HT1080 (cell line): ENCODE results near the gene MBD4. TPM values are rescaled to one million over a fixed set of nuclear protein-coding genes. Genes with fewer than 3 reads are reported as not detected.
"Not testable (repeated sequence)": the region's sequence is repeated elsewhere in the genome, so short reads cannot be mapped to it uniquely, and the experiment has no call there.

Experiments used
- DNase-seq: peaks from one replicate; pipeline ENCODE4 v3.0.0-alpha.2; 2015; ENCODE audit warnings: low read depth
- polyA plus RNA-seq, 2 experiments: library from polyadenylated mRNA; depleted of rRNA; stranded (reverse); fragments of >200 nt; gene quantifications; 2 replicates each; pipeline ENCODE4 v1.2.3, GENCODE V29; 2015
- total RNA-seq: library from RNA; depleted of rRNA; stranded (reverse); fragments of >200 nt; shearing (Covaris generic); gene quantifications from 2 replicates; pipeline ENCODE4 v1.2.3, GENCODE V29; 2014; rRNA removed

The MBD4 gene
- total RNA-seq: 26.0 and 35.7 TPM in 2 replicates
- polyA plus RNA-seq (2015; cell fraction: cytosol; rRNA removed): 20.8 and 25.3 TPM in 2 replicates
- polyA plus RNA-seq (2015; cell fraction: nucleus; rRNA removed): 47.6 and 51.1 TPM in 2 replicates

DNA sequence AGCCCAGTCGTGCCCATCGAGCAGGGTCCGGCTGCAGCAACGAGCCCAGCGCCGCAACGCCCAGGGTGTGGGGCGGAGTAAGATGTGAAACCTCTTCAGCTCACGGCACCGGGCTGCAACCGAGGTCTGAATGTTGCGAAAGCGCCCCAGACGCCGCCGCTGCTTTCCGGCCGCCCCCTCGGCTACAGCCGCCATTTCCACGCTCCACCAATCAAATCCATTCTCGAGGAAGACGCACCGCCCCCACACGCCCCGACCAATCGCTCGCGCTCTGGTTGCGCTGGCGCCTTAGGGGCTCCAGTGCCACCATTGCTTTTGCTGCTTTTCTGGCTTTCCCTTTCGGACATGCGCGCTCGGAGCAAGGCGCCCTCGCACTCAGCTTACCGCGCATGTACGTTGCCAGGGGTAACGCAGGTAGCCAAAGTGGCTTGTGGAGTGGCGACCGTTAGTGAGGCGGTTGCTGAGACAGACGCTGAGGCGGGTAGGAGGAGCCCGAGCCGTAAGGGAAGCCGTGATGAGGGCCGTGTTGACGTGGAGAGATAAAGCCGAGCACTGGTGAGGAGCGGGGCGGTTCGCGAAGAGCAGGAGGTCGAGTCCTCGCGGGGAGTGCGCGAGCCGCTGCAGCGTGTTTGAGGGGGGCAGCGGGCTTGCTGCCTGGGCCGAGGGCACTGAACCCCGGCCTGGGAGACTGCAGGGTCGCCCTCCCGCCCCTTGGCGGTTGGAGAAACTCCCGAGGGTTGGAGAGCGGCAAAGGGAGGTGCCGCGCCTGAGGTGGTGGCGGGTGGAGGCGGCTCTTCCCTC, at the start of gene MBD4, which contains the start of gene IFT122:
TSS of gene MBD4 (minus strand) at position 132 of the 801 bp plus-strand sequence. CDS start at position 17, 115 bp downstream.
TSS of gene IFT122 (plus strand) at position 408 of the 801 bp plus-strand sequence. CDS start at position 515, 107 bp downstream.
- DNase-seq: peak; percentile 100

DNA sequence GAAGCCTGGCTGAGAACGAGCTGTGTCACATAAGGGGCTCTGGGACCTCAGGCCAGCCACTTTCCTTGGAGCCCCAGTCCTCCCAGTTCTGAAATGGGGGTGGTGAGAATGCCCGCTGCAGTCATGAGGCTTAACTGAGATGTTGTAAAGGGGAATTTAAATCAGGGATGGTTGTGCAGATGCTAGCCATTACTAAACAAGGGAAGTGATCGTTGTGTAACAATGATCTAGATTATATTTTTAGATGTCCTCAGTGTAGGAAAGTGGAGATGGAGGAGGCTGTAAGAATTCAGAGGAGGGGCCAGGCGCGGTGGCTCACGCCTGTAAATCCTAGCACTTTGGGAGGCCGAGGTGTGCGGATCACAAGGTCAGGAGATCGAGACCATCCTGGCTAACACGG, 49.5 kb upstream of the MBD4 start:
- DNase-seq: not testable (repeated sequence)

DNA sequence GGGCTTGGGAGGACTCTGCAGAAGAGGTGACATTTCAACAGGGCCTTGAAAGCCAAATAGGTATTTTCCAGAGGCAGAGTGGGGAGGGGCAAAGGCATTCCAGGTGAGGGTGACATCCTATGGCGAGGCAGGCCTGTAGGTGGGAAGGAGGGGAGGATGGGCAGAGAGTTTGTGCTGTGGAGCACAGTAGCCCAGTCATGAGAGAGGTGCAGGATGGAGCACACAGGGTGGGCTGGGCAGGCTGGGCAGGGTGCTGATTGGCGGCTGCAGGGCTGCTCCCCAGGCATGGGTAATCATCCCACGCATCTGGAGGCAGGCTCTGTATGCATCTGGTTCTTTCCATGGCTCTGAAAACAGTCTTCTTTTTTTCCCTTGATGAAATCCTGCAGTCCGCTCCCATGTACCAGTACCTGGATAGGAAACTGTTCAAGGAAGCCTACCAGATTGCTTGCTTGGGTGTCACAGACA, 48.2 kb upstream of the MBD4 start:
- not testable (repeated sequence) for DNase-seq

DNA sequence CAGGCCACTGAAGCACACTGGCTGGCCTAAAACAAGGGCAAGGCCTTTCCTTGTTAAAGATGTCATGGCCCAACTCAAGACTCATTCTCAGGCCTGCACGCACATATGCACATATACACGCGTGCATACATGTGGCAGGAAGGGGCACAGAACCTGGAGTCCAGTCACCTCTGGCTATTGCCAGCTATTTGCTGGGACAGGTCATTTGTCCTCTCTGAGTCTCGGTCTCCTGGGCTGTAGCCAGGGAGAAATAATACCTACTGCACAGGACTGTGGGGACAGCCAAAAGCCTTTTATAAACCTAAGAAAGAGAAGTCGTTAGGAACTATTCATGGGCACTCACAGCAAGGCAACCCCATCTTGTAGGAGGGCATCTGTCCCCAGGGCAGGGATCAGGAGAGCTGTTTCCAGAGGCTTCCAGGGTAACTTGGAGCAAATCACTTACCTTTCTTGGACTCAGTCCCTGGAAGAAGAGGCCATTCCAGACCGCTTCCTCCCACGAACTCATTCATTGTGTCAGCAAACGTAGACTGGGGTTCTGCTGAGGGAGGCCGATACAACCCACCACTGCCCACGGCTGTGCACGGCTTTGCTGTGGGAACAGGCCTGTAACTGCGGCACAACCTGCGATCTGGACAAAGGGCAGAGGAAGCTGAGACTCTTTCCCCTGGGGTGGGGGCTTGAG, 47.6 kb upstream of the MBD4 start:
- no peak for DNase-seq

DNA sequence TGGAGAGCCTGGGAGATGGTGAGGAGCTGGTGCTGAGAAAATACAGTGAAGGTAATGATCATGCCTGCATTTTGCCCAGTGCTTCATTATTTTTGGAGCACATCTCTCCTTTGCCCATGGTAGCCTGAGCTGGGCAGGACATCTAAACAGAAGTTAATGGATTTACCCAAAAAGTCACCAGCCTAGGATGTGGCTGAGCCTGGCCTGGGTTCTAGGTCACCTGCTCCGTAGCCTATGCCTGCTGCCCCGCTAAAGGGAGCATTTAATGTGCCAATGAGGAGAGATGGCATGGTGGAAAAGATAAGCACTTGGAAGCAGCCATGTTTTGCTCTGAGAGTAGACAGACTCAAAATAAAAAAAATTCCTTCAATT, 46.9 kb upstream of the MBD4 start:
- no peak for DNase-seq

DNA sequence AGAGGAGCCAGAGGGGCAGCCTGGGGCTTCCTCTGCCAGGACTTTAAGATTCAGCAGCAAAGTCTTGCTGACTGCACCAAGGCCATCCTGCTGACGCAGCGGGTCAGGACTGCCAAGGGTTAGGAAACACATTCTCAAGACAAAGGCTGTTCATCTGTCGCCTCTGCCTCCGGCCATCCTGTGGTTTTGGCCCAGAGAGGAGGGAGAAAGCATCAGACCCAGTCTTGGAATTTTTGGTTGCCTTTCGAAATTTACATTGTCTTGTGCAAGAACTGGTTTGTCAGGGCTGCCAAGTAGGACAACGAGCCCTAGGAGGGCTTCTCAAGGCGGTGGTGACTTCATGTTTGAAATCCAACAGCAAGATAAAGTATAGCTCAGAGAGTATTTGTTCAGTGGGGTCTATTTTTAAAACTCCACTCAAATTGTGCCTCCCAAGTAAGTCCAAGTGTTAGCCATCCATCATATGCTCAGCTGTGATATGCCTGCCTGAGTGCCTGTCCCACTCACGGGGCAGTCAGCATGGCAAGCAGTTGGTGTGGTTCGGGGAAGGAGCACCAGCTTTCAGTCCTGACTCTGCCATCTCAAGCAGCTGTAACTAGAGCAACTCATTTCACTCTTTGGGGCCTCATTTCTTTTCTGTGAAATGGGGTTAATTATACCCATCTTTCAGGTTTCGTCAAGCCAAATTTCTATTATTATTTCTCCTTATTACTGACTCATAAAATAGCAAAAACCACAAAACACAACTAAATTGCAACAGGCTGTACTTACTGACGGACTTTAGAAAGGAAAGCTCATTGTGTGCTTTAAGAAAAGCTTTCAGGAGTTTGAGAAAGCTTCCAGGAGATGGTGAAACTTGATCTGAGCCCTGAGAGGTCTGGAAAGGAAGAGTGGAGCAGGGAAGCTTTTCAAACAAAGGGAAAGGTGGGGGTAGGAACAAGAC, 46.2 kb upstream of the MBD4 start:
- DNase-seq: peak; percentile 75

DNA sequence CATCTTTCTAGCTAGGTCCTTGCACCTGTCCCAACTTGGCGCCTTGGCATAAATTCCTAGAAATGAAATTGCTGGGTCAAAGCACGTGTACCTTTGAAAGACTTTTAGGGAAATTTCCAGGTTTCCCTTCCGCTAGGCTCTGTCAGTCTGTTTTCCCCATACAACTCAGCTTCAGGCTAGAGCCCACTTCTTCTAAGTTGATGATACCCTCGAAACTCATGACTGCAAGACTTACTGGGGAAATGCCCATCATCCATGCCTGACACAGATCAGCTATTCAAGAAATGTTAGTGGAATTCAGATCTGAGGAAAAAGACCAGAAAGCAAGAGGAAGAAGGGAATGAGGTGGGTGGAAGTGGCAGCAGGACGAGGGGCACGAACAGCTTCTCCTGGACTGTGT, 45.4 kb upstream of the MBD4 start:
- DNase-seq: not testable (repeated sequence)

DNA sequence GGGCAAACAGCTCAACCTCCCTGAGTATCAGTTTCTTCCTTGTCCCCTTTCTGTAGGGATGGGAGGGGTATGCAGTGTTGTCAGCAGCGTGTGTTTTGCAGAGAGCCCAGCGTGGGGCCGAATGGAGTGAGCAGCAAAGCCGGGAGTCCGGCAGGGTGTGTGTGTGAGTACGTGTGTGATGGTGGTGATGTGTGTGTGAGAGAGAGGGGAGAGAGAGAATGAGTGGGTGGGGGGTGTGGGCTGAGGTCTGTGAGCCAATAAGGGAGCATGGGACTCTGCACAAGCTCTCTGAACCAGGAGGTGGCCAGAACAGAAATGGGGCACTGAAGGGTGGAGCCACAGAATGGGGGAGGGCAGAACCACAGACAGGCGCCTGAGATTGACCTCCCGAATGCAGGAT, 44.1 kb upstream of the MBD4 start:
- no peak for DNase-seq

DNA sequence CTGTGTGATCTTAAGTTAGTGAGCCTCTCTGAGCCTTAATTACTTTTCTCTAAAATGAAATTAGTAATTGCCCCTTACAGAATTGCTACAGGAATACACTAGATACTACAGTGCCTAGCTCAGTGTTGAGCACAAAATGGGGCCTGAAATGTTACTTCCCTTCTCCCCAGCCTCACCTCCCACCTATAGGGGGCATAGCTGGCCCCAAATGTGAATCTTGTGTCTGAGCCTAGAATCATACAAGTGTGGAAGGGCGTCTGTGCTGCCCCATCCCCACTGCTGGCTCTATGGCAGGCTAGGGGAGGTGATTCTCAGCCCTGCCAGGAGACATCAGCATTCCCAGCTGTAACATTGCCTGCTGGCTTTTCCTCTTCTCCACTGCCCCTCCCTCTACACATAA, 43.0 kb upstream of the MBD4 start:
- DNase-seq: no peak

DNA sequence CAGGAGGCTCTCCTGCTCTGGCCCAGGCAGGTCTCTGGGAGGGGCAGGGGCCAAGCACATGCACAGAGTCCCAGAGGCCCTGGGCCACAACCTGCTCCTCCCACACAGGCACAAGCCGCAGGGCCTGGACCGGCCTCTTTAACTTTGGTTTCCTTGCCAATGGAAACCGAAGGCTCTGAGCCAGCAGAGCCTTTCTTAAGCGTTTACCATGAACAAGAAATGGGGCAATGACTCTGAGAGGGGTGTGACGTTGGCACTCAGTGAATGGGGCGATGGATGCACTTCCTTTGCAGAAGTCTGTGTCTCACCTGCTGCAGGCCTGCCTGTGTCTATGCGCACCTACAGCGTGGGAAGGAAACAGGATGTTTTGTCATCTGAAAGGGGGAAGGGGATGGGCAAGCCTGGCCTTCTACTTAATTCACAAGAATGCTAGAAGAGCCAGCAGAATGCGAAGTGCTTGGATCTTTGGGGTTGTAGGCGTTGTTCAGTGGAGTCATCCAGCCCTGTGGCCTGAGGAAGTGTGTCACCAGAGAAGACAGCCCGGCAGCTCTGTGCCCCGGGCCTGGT, 42.1 kb upstream of the MBD4 start:
- peak; percentile 23 for DNase-seq

DNA sequence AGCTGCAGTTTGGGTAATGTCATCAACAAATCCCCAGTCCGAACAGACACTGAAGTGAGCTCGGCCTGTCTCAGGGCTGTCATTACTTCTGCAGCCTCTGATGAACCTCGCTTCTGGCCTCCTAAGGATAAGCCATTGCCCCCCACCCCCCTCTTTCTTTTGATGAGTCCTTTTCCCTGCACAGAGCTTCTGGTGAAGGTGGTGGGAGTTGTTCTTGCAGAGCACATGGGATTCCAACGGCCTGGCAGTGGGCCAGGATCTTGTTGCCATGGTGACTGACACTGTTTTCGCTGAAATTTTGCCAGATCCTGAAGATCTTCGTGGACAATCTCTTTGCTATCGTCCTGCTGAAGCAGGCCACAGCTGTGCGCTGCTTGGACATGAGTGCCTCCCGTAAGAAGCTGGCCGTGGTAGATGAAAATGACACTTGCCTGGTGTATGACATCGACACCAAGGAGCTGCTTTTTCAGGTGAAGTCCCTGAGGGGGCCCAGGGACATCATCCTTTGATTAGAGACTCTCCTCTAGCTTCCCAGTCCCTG, 41.5 kb upstream of the MBD4 start:
- DNase-seq: not testable (repeated sequence)

DNA sequence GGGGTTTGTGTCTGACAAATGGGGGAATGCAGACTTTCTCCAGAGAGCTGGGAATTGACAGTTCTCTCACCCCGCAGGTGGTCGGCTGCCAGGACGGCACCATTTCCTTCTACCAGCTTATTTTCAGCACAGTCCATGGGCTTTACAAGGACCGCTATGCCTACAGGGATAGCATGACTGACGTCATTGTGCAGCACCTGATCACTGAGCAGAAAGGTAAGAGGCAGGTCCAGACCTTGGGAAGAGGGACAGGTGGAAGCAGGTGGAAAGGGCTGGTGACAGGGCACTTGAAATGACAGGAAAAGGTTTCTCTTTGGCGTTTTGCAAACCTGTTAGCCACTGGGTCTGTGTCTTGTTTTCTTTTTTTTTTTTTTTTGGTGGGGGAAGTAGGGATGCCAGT, 36.8 kb upstream of the MBD4 start:
- DNase-seq: no peak

DNA sequence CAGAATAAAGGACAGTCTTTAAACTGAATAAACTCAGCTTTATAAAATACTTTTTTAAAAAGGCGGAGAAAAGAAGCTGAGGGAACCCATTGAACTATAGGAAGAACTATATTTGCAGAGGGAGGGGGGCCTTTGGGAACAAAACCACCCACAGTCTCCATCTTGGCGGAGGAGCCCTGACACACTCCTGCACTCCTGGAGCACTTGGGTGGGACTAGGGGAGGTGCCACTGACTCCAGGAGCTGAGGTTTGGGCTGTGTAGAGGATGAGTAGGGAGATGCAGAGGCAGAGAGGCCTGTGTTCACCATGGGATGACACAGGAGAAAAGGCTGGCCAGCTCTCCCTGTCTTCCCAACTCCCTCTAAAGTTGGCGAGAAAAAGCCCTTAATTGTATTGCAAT, 36.1 kb upstream of the MBD4 start:
- DNase-seq: no peak

DNA sequence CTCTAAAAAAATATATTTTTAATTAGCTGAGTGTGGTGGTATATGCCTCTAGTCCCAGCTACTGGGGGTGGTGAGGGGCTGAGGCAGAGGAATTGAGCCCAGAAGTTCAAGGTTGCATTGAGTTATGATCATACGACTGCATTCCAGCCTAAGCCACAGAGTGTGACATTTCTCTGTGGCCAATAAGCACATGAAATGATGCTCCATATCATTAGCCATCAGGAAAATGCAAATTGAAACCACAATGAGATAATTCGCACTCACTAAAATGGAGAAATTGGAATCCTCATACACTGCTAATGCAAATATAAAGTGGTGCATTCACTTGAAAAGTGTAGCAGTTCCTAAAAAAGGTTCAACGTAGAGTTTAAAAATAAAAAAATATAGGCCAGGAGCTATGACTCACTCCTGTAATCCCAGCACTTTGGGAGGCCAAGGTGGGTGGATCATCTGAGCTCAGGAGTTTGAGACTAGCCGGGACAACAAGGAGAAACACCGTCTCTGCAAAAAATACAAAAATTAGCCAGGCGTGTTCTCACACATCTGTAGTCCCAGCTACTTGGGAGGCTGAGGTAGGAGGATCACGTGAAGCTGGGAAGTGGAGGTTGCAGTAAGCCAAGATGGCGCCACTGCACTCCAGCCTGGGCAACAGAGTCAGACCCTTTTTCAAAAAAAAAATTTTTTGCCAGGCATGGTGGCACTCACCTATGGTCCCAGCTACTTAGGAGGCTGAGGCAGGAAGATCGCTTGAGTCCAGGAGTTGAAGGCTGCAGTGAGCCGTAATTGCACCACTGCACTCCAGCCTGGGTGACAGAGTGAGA, 35.4 kb upstream of the MBD4 start:
- no peak for DNase-seq

DNA sequence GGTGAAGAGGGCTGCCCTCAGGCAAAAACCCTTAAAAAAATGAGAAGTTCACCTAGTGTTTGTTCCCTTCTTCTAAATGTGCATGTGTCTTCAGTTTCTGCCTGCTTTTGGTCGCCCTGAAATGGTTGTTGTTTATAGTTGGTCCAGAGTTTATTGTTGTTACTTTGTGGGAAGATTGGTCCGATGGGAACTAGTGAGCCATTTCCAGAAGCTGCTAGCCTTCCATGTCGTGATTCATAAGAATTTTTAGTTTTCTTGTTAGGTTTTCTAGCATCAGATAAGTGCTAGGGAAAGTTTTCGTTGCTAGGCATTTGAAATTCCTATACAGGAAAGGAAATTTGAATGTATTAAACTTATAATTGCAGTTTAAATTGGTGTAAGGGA, 34.0 kb upstream of the MBD4 start:
- DNase-seq: no peak

DNA sequence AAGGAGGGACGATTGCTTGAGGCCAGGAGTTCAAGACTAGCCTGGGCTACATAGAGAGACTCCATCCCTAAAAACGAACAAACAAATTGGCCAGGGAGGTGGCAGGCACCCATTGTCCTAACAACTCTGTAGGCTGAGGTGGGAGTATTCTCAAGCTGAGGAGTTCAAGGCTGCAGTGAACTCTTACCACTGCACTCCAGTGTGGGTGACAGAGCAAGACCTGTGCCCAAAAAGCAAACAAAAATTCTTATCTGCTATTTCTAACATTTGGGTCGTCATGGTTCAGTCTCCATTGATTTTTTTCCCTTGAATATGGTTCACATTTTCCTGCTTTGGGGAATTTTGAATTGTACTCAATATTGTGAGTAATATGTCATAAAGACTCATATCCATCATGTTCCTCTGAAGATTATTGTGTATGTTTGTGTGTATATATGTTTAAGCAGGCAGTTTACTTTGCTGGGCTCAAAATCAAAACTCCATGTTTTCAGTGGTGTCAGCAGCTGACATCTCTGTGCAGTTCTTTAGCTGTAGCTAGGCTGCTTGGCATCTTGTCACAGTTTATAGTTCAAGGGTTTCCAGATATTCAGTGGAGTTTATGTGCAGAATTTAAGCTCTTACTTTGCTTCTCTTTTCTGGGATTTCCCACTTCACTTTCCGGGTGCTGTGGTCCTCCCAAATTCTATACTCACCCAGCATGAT, 33.5 kb upstream of the MBD4 start:
- no peak for DNase-seq

DNA sequence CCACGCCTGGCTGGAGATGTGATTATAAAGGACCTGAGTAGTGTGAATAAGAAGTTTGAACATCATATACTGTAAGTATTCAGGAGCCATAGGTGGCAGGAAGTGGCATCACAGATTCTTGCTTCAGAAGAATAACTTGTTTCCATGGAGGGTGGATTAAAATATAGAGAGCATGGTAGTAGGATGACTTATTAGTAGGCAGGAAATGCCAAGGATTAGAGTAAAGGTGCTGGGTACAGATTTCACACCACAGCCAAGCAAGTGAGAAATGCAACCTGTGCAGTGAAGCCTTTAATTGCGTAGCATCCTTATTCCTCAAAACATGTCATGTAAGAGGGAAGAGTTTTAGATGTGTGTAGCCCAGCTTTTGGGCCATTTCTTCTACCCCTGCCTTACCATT, 31.1 kb upstream of the MBD4 start:
- DNase-seq: peak; percentile 53

DNA sequence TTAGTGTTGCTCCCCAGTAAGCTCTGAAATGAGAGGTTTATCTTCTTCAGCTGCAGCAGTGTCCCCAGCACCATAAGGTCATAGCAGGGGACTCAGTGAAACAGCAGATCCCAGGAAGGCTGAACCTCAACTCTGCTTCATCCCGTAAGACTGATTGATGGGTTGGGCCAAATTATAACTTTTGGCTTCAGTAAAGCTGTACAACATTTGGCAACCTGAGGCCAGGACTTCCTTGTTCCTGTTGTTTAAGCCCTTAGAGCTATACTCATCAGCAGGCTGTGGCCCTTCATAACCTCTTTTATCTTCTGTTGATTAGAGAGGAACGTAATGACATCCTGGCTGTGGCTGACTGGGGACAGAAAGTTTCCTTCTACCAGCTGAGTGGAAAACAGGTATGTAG, 29.3 kb upstream of the MBD4 start:
- DNase-seq: no peak

DNA sequence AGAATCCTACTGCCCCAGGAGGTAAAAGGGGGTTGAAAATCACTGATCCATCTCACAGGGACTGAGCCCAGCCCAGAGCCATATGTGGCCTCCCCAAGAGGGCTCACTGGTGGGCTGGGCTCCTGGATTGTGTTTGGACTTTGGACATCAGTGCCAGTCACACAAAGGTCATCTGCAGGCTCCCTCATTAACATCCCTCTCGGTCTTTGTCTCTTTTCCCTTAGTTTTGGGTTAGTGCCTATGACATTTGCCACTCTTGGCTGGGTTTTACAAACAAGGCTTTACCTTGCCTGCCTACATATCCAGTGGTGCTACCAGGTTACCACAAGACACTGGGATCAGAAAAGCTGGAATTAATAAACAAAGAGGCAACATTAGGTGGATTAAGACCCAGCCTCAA, 28.2 kb upstream of the MBD4 start:
- DNase-seq: no peak
